GM12864 (cell line): ENCODE results near the gene LRPAP1.

Experiments
- DNase-seq: peaks from one replicate; pipeline ENCODE4 v3.0.0-alpha.2; 2011; ENCODE audit warnings: low read depth
- H3K4me3 ChIP-seq: 2 replicates; pipeline ENCODE4 v1.5.1; 2011; ENCODE audit warnings: mild to moderate bottlenecking, low read depth, low read length, control low read depth
- TF ChIP-seq, protein P1 (sequence below): IDR thresholded peaks from 2 replicates; pipeline ENCODE4 v1.5.1; 2011; ENCODE audit warnings: low read depth, mild to moderate bottlenecking, moderate library complexity, low read length, control low read depth, inconsistent platforms; ENCODE audit errors: missing control alignments

The LRPAP1 gene

DNA sequence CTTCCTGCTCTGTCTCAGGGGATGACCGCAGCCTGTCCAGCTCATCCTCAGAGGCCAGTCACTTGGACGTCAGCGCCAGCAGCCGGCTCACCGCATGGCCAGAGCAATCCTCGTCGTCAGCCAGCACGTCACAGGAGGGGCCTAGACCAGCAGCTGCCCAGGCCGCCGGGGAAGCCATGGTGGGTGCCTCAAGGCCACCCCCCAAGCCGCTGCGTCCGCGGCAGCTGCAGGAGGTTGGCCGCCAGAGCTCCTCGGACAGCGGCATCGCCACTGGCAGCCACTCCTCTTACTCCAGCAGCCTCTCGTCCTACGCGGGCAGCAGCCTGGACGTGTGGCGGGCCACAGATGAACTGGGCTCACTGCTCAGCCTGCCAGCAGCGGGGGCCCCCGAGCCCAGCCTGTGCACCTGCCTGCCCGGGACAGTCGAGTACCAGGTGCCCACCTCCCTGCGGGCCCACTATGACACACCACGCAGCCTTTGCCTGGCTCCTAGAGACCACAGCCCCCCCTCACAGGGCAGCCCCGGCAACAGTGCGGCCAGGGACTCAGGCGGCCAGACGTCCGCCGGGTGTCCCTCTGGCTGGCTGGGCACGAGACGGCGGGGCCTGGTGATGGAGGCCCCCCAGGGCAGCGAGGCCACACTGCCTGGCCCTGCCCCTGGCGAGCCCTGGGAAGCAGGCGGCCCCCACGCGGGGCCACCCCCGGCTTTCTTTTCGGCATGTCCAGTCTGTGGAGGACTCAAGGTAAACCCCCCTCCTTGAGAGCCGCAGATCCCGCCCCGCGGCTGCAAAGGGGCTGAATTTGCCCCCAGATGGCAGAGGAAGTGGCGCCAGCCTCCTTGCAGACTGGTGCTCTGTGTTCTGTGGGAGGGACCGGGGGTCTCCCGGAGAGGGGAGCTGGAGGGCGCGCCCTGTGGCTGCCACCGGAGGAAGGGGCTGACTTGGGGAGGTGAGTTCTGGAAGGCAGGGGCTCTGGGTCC, 39.2 kb downstream of the LRPAP1 start:
- no peak for DNase-seq
- TF ChIP-seq, protein P1, sequence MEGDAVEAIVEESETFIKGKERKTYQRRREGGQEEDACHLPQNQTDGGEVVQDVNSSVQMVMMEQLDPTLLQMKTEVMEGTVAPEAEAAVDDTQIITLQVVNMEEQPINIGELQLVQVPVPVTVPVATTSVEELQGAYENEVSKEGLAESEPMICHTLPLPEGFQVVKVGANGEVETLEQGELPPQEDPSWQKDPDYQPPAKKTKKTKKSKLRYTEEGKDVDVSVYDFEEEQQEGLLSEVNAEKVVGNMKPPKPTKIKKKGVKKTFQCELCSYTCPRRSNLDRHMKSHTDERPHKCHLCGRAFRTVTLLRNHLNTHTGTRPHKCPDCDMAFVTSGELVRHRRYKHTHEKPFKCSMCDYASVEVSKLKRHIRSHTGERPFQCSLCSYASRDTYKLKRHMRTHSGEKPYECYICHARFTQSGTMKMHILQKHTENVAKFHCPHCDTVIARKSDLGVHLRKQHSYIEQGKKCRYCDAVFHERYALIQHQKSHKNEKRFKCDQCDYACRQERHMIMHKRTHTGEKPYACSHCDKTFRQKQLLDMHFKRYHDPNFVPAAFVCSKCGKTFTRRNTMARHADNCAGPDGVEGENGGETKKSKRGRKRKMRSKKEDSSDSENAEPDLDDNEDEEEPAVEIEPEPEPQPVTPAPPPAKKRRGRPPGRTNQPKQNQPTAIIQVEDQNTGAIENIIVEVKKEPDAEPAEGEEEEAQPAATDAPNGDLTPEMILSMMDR: no peak
- H3K4me3 ChIP-seq: no peak overlapping the region

DNA sequence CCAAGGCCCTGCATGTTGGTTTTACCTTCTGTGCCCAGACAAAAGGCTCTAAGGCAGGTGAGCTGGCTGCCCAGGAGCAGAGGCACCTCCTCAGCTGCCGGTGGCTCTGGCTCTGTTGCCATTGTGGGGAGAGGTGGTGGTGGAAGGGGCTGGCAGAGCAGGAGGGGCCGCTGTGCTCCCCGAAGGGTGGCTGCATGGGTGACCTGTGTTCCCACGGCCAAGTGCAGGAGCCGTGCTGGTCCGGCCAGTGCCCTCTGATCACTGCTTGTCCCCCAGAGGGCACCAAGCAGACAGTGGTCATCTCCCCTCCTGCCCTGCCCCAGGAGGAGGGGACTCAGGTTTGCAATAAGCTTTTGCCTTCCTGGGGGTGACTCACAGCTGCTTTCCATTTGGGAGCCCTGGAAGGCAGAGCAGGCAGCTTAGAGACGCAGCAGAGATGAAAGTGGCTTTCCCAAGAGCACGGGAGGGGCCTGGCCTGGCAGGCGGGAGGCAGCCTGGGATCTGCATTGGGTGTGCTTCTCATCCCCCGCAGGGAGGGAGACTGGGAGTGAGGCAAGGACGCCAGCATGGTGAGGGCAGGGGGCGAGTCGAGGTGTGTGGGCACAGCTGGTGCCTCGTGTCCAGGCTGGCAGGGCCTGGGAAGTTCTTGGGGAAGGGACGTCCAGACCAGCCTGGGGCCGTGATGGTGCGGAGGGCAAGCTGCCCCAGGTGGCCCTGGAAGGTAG, 40.4 kb downstream of the LRPAP1 start:
- DNase-seq: no peak

DNA sequence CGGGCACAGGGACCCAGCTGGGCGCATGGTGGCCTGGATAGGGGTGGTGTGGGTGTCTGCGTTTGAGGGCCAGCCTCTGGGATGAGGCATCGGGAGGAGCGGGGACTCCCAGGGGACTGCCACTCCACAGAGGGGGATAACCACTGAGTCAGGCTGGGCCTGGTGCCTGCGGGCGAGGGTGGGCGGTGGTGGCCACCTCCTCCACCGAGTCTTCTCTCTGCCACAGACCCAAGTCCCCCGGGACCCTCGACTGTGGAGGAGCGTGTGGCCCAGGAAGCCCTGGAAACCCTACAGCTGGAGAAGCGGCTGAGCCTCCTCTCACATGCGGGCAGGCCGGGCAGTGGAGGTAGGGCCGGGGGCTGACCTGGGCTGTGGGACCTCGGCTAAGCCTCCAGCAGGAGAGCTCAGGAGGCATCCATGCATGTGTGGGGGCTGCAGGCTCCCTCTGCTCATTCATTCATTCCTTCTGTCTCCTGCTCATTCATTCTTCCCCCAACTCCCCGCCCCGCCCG, 42.7 kb downstream of the LRPAP1 start:
- no peak for DNase-seq
- H3K4me3 ChIP-seq: no peak overlapping the region
- TF ChIP-seq, protein P1: no peak

More for the DNA sequence above, 40.4 kb downstream of the LRPAP1 start:
- TF ChIP-seq, protein P1: no peak
- H3K4me3 ChIP-seq: no peak overlapping the region

DNA sequence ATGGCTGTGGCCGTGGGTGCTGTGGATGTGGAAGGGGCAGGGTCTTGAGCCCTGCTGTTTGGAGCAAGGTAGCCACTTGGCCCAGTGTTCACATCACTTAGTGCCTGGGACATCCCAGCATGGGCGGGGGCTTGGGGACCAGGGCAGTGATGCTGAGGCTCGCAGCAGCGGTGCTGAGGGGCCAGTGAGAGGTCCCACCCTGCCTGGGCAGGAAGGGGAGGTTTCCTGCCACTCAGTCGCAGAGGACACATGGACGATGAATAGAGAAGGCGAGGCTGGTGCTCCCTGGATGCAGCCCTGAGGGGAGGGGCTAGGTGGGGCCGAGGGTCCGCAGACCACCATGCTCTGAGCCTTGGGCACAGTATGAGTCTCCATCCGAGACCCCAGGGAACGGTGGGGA, 43.4 kb downstream of the LRPAP1 start:
- no peak for DNase-seq
- TF ChIP-seq, protein P1: no peak
- no peak overlapping the region for H3K4me3 ChIP-seq

DNA sequence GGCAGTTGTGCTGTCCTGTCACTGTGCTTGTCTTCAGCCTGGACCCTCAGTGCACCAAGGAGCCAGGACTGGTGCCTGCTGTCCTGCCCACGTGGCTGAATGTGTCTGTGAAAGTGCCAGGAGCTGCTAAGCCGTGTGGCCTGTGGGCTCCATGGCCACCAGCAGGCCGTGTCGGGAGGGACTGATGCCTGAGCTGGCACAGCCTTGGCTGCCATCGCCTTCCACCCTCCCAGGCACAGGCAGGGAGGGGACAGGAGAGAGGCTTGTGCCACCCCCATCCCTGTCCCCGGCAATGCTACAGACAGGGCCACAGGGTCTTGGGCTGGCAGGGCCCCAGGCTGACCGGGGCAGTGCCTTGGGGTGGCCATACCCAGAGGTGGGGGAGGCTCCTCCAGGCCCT, 44.4 kb downstream of the LRPAP1 start:
- TF ChIP-seq, protein P1: no peak
- H3K4me3 ChIP-seq: no peak overlapping the region
- DNase-seq: no peak

DNA sequence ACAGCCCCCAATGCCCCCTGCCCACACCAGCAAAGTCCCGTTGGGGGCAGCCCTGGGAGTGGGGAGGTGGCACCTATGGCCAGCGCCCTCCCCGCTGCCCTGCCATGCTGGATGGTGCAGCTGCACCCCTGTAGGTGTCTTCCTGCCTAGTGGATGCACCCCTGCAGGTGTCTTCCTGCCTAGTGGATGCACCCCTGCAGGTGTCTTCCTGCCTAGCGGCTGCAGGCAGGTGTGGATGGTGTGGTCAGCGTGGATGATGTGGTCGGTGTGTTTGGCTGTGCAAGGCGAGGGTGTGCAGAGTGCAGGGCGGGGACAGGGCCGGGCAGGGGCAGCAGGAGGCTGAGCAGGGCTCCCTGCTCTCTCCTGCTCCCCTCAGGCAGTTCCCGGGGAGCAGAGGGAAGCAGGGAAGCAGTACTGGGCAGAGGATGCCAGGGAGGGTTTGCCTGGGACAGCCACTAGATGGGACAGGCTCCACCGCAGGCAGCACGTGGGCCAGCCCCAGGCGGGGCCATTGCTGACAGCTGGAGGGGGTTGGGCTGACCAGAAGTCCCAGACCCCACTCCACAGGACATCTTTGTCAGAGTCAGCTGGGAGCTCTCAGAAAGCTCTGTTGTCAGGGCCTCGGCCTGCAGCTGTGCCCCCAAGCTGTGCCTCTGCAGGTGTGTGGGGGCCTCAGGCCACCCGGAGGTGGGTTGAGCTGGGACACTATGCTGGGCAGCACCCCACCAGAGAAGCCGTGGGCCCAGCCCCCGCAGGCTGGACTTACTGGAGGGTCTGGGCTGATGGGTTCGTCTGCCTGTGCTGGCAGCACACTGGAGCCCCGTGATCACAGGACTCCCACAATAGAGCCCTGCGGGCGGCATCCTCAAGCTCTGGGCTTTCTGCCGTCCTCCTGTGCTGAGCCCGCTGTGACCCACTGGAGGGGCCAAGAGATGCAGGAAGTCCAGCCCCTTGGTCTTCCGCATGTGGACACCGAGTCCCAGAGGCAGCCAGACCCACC, 45.4 kb downstream of the LRPAP1 start:
- TF ChIP-seq, protein P1: no peak
- H3K4me3 ChIP-seq: no peak overlapping the region
- DNase-seq: no peak
